AG04450 (cell line): ENCODE results near the gene CMSS1. TPM values are rescaled to one million over a fixed set of nuclear protein-coding genes. Genes with fewer than 3 reads are reported as not detected.

Source experiments
- CTCF ChIA-PET: fragments of 300-600, 350-600 bp; formaldehyde crosslinking; extraction: SDS; loops from one replicate; lab custom pipeline; 2022; ENCODE audit warnings: antibody characterized with exemption, inconsistent platforms; lab: Charles Lee
- POLR2A ChIA-PET: fragments of 350-600 bp; formaldehyde crosslinking; extraction: SDS; loops from one replicate; lab custom pipeline; 2021; ENCODE audit warnings: antibody characterized with exemption, inconsistent platforms; lab: Yijun Ruan, JAX
- DNase-seq: peaks from one replicate; pipeline ENCODE4 v3.0.0-alpha.2; 2011; ENCODE audit warnings: low read depth, low spot score
- H3K27ac ChIP-seq: one replicate; pipeline ENCODE4 v1.5.1; 2012; ENCODE audit warnings: low read depth, low read length, control low read depth
- H3K27me3 ChIP-seq: one replicate; pipeline ENCODE4 v1.6.0; 2012; ENCODE audit warnings: low read length; ENCODE audit not compliant: control insufficient read depth, insufficient read depth
- H3K4me3 ChIP-seq: 2 replicates; pipeline ENCODE4 v1.5.1; 2011; ENCODE audit warnings: mild to moderate bottlenecking, low read depth, low read length, control low read depth
- H3K9me3 ChIP-seq: 2 replicates; pipeline ENCODE4 v1.5.1; 2012; ENCODE audit warnings: low read length; ENCODE audit not compliant: control insufficient read depth, insufficient read depth
- CTCF ChIP-seq: IDR thresholded peaks from 2 replicates; pipeline ENCODE4 v1.5.1; 2011; ENCODE audit warnings: low read depth, low read length, control low read depth, inconsistent platforms
- polyA plus RNA-seq: library from polyadenylated mRNA; depleted of rRNA; stranded (reverse); fragments of >200 nt; gene quantifications from 2 replicates; pipeline ENCODE4 v1.2.3, GENCODE V29; 2011

The CMSS1 gene
- polyA plus RNA-seq, 1 experiment = 15.7 TPM

- ChIA-PET POLR2A (no interaction called here), CTCF (no interaction called here)
Measured at GRCh38 chr3:99915906-99916432, 98.3 kb downstream of the CMSS1 start.

GRCh38 chr3:99918715-99919114 lies 101.1 kb downstream of the CMSS1 start:
- Histone ChIP-seq H3K27ac (no peak overlapping the region), H3K27me3 (no peaks in the 10 kb centered on the region), H3K9me3 (no peaks in the 10 kb centered on the region), H3K4me3 (no peak overlapping the region)
- no peak for DNase-seq
- TF ChIP-seq CTCF = no peak
- CTCF ChIA-PET = no interaction called here
- POLR2A ChIA-PET = no interaction called here

More at GRCh38 chr3:99915906-99916432, 98.3 kb downstream of the CMSS1 start:
- Histone ChIP-seq H3K27me3 (no peaks in the 10 kb centered on the region), H3K4me3 (no peak overlapping the region), H3K27ac (no peak overlapping the region), H3K9me3 (no peaks in the 10 kb centered on the region)
- no peak for DNase-seq
- TF ChIP-seq CTCF = no peak

- ChIA-PET POLR2A (no interaction called here), CTCF (interaction anchor here (1.2 kb wide), 1 partner anchor 335 kb away, joined by 3 read pairs; no protein-coding TSS in a partner anchor)
- no peaks in the 10 kb centered on the region for H3K27me3 ChIP-seq
- H3K27ac ChIP-seq = no peak overlapping the region
- TF ChIP-seq CTCF = no peak
- H3K9me3 ChIP-seq = no peaks in the 10 kb centered on the region
- no peak for DNase-seq
- H3K4me3 ChIP-seq = no peak overlapping the region
Measured at GRCh38 chr3:99919694-99920093, 102.0 kb downstream of the CMSS1 start.

GRCh38 chr3:99920481-99921376 lies 103.1 kb downstream of the CMSS1 start:
- no peak for TF ChIP-seq CTCF
- Histone ChIP-seq H3K4me3 (no peak overlapping the region), H3K9me3 (no peaks in the 10 kb centered on the region), H3K27me3 (no peaks in the 10 kb centered on the region), H3K27ac (no peak overlapping the region)
- CTCF ChIA-PET = interaction anchor here (1.2 kb wide), 1 partner anchor 333 kb away, joined by 3 read pairs; no protein-coding TSS in a partner anchor
- DNase-seq = no peak
- POLR2A ChIA-PET = no interaction called here

- Histone ChIP-seq H3K27me3 (no peaks in the 10 kb centered on the region), H3K27ac (no peak overlapping the region), H3K4me3 (no peak overlapping the region), H3K9me3 (no peaks in the 10 kb centered on the region)
- no peak for TF ChIP-seq CTCF
- ChIA-PET POLR2A (no interaction called here), CTCF (no interaction called here)
- DNase-seq = no peak
Measured at GRCh38 chr3:99921377-99921695, 103.7 kb downstream of the CMSS1 start.
